ENCODE measurements around the gene SPATA9. TPM values are rescaled to one million over a fixed set of nuclear protein-coding genes. Genes with fewer than 3 reads are reported as not detected.

SPATA9 gene
- total and polyA plus RNA-seq, 9 of the 15 experiments (the other 6 are each of a cell fraction or from before 2014, with no cell fraction given): 0.16 to 5.5 (median 0.39) TPM; not detected in 3

- TF ChIP-seq, protein P1, sequence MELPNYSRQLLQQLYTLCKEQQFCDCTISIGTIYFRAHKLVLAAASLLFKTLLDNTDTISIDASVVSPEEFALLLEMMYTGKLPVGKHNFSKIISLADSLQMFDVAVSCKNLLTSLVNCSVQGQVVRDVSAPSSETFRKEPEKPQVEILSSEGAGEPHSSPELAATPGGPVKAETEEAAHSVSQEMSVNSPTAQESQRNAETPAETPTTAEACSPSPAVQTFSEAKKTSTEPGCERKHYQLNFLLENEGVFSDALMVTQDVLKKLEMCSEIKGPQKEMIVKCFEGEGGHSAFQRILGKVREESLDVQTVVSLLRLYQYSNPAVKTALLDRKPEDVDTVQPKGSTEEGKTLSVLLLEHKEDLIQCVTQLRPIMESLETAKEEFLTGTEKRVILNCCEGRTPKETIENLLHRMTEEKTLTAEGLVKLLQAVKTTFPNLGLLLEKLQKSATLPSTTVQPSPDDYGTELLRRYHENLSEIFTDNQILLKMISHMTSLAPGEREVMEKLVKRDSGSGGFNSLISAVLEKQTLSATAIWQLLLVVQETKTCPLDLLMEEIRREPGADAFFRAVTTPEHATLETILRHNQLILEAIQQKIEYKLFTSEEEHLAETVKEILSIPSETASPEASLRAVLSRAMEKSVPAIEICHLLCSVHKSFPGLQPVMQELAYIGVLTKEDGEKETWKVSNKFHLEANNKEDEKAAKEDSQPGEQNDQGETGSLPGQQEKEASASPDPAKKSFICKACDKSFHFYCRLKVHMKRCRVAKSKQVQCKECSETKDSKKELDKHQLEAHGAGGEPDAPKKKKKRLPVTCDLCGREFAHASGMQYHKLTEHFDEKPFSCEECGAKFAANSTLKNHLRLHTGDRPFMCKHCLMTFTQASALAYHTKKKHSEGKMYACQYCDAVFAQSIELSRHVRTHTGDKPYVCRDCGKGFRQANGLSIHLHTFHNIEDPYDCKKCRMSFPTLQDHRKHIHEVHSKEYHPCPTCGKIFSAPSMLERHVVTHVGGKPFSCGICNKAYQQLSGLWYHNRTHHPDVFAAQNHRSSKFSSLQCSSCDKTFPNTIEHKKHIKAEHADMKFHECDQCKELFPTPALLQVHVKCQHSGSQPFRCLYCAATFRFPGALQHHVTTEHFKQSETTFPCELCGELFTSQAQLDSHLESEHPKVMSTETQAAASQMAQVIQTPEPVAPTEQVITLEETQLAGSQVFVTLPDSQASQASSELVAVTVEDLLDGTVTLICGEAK (IDR thresholded peaks at IDR 0.05): no peak
- TF ChIP-seq, protein P1 (CRISPR knock-in tag; IDR thresholded peaks at IDR 0.05): no peak
- TF ChIP-seq IRF1 (CRISPR knock-in tag; IDR thresholded peaks at IDR 0.05; ENCODE audit: borderline replicate concordance) (no peak), RHOXF2B (CRISPR knock-in tag; conservative IDR thresholded peaks at IDR 0.05) (peak; percentile 7; the same call in 1 of the 2 replicates), NCOR1 (IDR thresholded peaks at IDR 0.05) (peak; percentile 73; the same call in 1 of the 2 replicates), PHB (CRISPR knock-in tag; IDR thresholded peaks at IDR 0.05) (0 out of 2 replicates have a peak, but pooled peaks have one; percentile 43), SMC3 (conservative IDR thresholded peaks at IDR 0.05; ENCODE audit: insufficient read depth, low read depth, low read length) (no peak), ZBTB1 (CRISPR knock-in tag; IDR thresholded peaks at IDR 0.05; ENCODE audit: borderline replicate concordance, low read depth) (no peak), ELF1 (tag; IDR thresholded peaks at IDR 0.05) (no peak), FOXP1 (CRISPR knock-in tag; IDR thresholded peaks at IDR 0.05) (no peak)
- TF ChIP-seq, protein P2, sequence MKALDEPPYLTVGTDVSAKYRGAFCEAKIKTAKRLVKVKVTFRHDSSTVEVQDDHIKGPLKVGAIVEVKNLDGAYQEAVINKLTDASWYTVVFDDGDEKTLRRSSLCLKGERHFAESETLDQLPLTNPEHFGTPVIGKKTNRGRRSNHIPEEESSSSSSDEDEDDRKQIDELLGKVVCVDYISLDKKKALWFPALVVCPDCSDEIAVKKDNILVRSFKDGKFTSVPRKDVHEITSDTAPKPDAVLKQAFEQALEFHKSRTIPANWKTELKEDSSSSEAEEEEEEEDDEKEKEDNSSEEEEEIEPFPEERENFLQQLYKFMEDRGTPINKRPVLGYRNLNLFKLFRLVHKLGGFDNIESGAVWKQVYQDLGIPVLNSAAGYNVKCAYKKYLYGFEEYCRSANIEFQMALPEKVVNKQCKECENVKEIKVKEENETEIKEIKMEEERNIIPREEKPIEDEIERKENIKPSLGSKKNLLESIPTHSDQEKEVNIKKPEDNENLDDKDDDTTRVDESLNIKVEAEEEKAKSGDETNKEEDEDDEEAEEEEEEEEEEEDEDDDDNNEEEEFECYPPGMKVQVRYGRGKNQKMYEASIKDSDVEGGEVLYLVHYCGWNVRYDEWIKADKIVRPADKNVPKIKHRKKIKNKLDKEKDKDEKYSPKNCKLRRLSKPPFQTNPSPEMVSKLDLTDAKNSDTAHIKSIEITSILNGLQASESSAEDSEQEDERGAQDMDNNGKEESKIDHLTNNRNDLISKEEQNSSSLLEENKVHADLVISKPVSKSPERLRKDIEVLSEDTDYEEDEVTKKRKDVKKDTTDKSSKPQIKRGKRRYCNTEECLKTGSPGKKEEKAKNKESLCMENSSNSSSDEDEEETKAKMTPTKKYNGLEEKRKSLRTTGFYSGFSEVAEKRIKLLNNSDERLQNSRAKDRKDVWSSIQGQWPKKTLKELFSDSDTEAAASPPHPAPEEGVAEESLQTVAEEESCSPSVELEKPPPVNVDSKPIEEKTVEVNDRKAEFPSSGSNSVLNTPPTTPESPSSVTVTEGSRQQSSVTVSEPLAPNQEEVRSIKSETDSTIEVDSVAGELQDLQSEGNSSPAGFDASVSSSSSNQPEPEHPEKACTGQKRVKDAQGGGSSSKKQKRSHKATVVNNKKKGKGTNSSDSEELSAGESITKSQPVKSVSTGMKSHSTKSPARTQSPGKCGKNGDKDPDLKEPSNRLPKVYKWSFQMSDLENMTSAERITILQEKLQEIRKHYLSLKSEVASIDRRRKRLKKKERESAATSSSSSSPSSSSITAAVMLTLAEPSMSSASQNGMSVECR (CRISPR knock-in tag; IDR thresholded peaks at IDR 0.05): no peak
- TF ChIP-seq, protein P3, sequence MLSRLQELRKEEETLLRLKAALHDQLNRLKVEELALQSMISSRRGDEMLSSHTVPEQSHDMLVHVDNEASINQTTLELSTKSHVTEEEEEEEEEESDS (CRISPR knock-in tag; IDR thresholded peaks at IDR 0.05): no peak
These were observed 46.6 kb upstream of the SPATA9 start (continued) for GRCh38 chr5:95729115-95730010.
